ENCODE data around the gene PHACTR1.
"Not testable (repeated sequence)": the region's sequence is repeated elsewhere in the genome, so short reads cannot be mapped to it uniquely, and the experiment has no call there.

Gene PHACTR1

DNA sequence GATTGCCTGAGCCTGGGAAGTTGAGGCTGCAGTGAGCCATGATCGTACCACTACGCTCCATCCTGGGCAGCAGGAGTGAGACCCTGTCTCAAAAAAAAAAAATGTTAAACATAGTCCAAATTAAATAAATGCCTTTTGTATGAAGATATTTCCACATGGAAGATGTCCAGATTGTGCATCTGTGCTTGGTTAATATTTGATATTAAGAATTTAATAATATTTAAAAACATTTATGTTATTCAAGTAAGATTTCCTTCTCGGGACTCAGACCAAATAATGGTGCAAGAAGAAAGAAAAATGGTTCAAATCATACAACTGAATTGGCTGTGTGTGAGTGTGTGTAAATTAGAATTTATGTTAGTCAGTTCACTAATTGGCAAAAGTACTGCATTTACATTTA, 409.3 kb downstream of the PHACTR1 start:
- no peak for TF ChIP-seq TCF4 (CRISPR knock-in tag; IDR thresholded peaks at IDR 0.05; ENCODE audit: borderline replicate concordance)
- no peak for TF ChIP-seq CSDC2 (CRISPR knock-in tag; IDR thresholded peaks at IDR 0.05)
- TF ChIP-seq, protein P1, sequence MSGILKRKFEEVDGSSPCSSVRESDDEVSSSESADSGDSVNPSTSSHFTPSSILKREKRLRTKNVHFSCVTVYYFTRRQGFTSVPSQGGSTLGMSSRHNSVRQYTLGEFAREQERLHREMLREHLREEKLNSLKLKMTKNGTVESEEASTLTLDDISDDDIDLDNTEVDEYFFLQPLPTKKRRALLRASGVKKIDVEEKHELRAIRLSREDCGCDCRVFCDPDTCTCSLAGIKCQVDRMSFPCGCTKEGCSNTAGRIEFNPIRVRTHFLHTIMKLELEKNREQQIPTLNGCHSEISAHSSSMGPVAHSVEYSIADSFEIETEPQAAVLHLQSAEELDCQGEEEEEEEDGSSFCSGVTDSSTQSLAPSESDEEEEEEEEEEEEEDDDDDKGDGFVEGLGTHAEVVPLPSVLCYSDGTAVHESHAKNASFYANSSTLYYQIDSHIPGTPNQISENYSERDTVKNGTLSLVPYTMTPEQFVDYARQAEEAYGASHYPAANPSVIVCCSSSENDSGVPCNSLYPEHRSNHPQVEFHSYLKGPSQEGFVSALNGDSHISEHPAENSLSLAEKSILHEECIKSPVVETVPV (CRISPR knock-in tag; IDR thresholded peaks at IDR 0.05): no peak
- TF ChIP-seq ZNF70 (CRISPR knock-in tag; IDR thresholded peaks at IDR 0.05): no peak
- no peak for TF ChIP-seq ZFP30 (CRISPR knock-in tag; IDR thresholded peaks at IDR 0.05)
- TF ChIP-seq PPARA (CRISPR knock-in tag; IDR thresholded peaks at IDR 0.05; ENCODE audit: borderline replicate concordance): no peak
- TF ChIP-seq, protein P2, sequence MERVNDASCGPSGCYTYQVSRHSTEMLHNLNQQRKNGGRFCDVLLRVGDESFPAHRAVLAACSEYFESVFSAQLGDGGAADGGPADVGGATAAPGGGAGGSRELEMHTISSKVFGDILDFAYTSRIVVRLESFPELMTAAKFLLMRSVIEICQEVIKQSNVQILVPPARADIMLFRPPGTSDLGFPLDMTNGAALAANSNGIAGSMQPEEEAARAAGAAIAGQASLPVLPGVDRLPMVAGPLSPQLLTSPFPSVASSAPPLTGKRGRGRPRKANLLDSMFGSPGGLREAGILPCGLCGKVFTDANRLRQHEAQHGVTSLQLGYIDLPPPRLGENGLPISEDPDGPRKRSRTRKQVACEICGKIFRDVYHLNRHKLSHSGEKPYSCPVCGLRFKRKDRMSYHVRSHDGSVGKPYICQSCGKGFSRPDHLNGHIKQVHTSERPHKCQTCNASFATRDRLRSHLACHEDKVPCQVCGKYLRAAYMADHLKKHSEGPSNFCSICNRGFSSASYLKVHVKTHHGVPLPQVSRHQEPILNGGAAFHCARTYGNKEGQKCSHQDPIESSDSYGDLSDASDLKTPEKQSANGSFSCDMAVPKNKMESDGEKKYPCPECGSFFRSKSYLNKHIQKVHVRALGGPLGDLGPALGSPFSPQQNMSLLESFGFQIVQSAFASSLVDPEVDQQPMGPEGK (CRISPR knock-in tag; IDR thresholded peaks at IDR 0.05; ENCODE audit: borderline replicate concordance): no peak
- TF ChIP-seq GLIS3 (CRISPR knock-in tag; IDR thresholded peaks at IDR 0.05): no peak
- no peak for TF ChIP-seq OSR1 (CRISPR knock-in tag; IDR thresholded peaks at IDR 0.05)
- TF ChIP-seq SNAI2 (CRISPR knock-in tag; IDR thresholded peaks at IDR 0.05): no peak
- TF ChIP-seq RARB (CRISPR knock-in tag; IDR thresholded peaks at IDR 0.05): no peak
- TF ChIP-seq, protein P3, sequence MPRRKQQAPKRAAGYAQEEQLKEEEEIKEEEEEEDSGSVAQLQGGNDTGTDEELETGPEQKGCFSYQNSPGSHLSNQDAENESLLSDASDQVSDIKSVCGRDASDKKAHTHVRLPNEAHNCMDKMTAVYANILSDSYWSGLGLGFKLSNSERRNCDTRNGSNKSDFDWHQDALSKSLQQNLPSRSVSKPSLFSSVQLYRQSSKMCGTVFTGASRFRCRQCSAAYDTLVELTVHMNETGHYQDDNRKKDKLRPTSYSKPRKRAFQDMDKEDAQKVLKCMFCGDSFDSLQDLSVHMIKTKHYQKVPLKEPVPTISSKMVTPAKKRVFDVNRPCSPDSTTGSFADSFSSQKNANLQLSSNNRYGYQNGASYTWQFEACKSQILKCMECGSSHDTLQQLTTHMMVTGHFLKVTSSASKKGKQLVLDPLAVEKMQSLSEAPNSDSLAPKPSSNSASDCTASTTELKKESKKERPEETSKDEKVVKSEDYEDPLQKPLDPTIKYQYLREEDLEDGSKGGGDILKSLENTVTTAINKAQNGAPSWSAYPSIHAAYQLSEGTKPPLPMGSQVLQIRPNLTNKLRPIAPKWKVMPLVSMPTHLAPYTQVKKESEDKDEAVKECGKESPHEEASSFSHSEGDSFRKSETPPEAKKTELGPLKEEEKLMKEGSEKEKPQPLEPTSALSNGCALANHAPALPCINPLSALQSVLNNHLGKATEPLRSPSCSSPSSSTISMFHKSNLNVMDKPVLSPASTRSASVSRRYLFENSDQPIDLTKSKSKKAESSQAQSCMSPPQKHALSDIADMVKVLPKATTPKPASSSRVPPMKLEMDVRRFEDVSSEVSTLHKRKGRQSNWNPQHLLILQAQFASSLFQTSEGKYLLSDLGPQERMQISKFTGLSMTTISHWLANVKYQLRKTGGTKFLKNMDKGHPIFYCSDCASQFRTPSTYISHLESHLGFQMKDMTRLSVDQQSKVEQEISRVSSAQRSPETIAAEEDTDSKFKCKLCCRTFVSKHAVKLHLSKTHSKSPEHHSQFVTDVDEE (CRISPR knock-in tag; IDR thresholded peaks at IDR 0.05): no peak
- no peak for TF ChIP-seq ZNF8 (CRISPR knock-in tag; IDR thresholded peaks at IDR 0.05)
- no peak for TF ChIP-seq ISL1 (CRISPR knock-in tag; IDR thresholded peaks at IDR 0.05)
- no peak for ATAC-seq

DNA sequence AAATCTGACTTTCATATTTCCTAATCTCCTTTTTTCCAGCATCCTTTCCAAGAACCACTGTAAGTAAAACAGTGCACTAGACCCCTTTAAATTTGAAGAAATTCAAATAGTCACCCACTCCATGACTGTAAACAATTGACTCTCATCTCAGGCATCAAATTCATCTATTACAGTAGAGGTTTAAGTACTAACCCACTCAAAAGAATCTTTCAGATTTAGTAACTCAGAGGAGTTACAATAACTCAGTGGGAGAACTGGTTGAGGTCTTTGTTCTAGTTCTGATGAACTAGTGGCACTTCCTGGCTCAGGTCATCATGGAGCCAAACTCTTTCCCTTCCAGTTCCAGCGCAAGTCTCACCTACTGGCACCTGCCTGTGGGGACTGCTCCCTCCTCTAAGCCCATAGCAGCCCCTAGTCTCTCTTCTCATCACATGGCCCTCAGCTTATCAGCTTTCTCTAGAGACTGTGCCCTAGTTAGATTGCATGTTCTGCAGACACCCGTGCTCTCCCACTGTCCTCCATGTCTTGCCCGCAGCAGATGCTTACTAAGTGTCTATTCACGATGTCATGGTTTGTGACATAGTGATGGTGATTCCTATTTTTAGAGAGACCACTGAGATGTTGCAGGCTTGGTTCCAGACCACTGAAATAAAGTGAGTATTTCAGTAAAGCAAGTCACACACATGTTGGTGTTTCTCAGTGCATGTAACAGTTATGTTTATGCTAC, 415.5 kb downstream of the PHACTR1 start:
- no peak for ATAC-seq
- TF ChIP-seq, protein P1 (CRISPR knock-in tag; IDR thresholded peaks at IDR 0.05): no peak
- no peak for TF ChIP-seq ZNF8 (CRISPR knock-in tag; IDR thresholded peaks at IDR 0.05)
- no peak for TF ChIP-seq ESRRG (CRISPR knock-in tag; IDR thresholded peaks at IDR 0.05)
- TF ChIP-seq ZNF565 (CRISPR knock-in tag; conservative IDR thresholded peaks at IDR 0.05; ENCODE audit: low read depth): no peak

DNA sequence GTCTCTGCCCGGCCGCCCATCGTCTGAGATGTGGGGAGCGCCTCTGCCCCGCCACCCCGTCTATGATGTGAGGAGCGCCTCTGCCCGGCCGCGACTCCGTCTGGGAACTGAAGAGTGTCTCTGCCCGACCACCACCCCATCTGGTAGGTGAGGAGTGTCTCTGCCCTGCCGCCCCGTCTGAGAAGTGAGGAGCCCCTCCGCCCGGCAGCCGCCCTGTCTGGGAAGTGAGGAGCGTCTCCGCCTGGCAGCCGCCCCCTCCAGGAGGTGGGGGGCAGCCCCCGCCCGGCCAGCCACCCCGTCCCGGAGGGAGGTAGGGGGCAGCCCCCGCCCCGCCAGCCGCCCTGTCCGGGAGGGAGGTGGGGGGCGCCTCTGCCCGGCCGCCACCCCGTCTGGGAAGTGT, 417.3 kb downstream of the PHACTR1 start:
- ATAC-seq: not testable (repeated sequence)

DNA sequence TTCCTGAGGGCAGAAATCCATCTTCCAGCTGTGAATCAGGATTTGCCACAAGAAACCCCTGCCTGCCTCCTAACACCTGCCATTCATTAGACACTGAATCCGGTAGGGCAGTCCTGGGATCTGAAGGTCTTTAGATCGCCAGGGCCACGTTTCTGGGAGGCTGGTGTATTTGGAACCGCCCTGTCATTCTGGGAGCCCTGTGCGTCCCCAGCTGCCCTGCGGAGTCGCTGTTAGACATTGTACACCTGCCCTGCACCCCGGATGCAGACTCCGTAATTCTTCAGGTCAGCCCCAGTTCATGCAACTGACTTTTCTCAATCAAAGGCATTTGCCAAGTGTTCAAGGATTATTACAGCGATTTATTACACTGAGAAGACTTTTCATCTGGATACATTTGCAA, 418.6 kb downstream of the PHACTR1 start:
- no peak for ATAC-seq
- TF ChIP-seq ZNF565 (CRISPR knock-in tag; conservative IDR thresholded peaks at IDR 0.05; ENCODE audit: low read depth): no peak
- TF ChIP-seq SNAI2 (CRISPR knock-in tag; IDR thresholded peaks at IDR 0.05): no peak
- TF ChIP-seq, protein P1 (CRISPR knock-in tag; IDR thresholded peaks at IDR 0.05): no peak
- no peak for TF ChIP-seq ISL1 (CRISPR knock-in tag; IDR thresholded peaks at IDR 0.05)
- no peak for TF ChIP-seq ARNTL (CRISPR knock-in tag; IDR thresholded peaks at IDR 0.05; ENCODE audit: borderline replicate concordance, low read depth)
- no peak for TF ChIP-seq GLIS3 (CRISPR knock-in tag; IDR thresholded peaks at IDR 0.05)
- no peak for TF ChIP-seq PPARA (CRISPR knock-in tag; IDR thresholded peaks at IDR 0.05; ENCODE audit: borderline replicate concordance)
- TF ChIP-seq, protein P3 (CRISPR knock-in tag; IDR thresholded peaks at IDR 0.05): no peak
- TF ChIP-seq RARB (CRISPR knock-in tag; IDR thresholded peaks at IDR 0.05): no peak
- TF ChIP-seq, protein P4, sequence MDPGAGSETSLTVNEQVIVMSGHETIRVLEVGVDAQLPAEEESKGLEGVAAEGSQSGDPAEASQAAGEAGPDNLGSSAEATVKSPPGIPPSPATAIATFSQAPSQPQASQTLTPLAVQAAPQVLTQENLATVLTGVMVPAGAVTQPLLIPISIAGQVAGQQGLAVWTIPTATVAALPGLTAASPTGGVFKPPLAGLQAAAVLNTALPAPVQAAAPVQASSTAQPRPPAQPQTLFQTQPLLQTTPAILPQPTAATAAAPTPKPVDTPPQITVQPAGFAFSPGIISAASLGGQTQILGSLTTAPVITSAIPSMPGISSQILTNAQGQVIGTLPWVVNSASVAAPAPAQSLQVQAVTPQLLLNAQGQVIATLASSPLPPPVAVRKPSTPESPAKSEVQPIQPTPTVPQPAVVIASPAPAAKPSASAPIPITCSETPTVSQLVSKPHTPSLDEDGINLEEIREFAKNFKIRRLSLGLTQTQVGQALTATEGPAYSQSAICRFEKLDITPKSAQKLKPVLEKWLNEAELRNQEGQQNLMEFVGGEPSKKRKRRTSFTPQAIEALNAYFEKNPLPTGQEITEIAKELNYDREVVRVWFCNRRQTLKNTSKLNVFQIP (CRISPR knock-in tag; IDR thresholded peaks at IDR 0.05; ENCODE audit: borderline replicate concordance, low read depth): no peak
- TF ChIP-seq, protein P2 (CRISPR knock-in tag; IDR thresholded peaks at IDR 0.05; ENCODE audit: borderline replicate concordance): no peak

All from SK-N-SH treated with all-trans-retinoic acid at 6 μM for 48 hours (cell line).